GM19351 (cell line): ENCODE measurements around the gene DERA.
A peak's percentile ranks its signal among the peaks of the same experiment; 100 is the strongest.
"Not testable (repeated sequence)": the region's sequence is repeated elsewhere in the genome, so short reads cannot be mapped to it uniquely, and the experiment has no call there.

ENCODE experiments used
- ATAC-seq: cut with Tn5 transposase; IDR thresholded peaks from one replicate; pipeline ENCODE4 v1.9.1; 2021; ENCODE audit warnings: mild to moderate bottlenecking, moderate library complexity; ENCODE audit not compliant: unreplicated experiment

Gene DERA

GRCh38 chr12:15899282-15899870, 11.8 kb upstream of the DERA start:
- no peak for ATAC-seq

- ATAC-seq, result no peak
Measured at GRCh38 chr12:15904378-15904920, 6.7 kb upstream of the DERA start.

GRCh38 chr12:15910468-15910863, 666 bp upstream of the DERA start:
- no peak for ATAC-seq

GRCh38 chr12:15911931-15912330, 799 bp downstream of the DERA start:
- not testable (repeated sequence) for ATAC-seq

- not testable (repeated sequence) for ATAC-seq
Measured at GRCh38 chr12:15914131-15914530, 3.0 kb downstream of the DERA start.

- ATAC-seq, result no peak
Measured at GRCh38 chr12:15918066-15918465, 6.9 kb downstream of the DERA start.

- ATAC-seq, result no peak
Measured at GRCh38 chr12:15919418-15919817, 8.3 kb downstream of the DERA start.

- no peak for ATAC-seq
Measured at GRCh38 chr12:15924956-15925355, 13.8 kb downstream of the DERA start.

GRCh38 chr12:15928346-15928745, 17.2 kb downstream of the DERA start:
- ATAC-seq, result peak; percentile 41

- peak; percentile 41 for ATAC-seq
Measured at GRCh38 chr12:15928870-15929571, 17.9 kb downstream of the DERA start.

- ATAC-seq, result peak; percentile 66
Measured at GRCh38 chr12:15931590-15932053, 20.5 kb downstream of the DERA start.

- no peak for ATAC-seq
Measured at GRCh38 chr12:15932327-15932726, 21.2 kb downstream of the DERA start.

GRCh38 chr12:15932971-15933370, 21.8 kb downstream of the DERA start:
- ATAC-seq, result no peak

GRCh38 chr12:15933751-15934150, 22.6 kb downstream of the DERA start:
- no peak for ATAC-seq

GRCh38 chr12:15936751-15937150, 25.6 kb downstream of the DERA start:
- no peak for ATAC-seq

- ATAC-seq, result no peak
Measured at GRCh38 chr12:15937902-15938301, 26.8 kb downstream of the DERA start.

GRCh38 chr12:15939111-15939510, 28.0 kb downstream of the DERA start:
- ATAC-seq, result no peak

GRCh38 chr12:15942475-15942874, 31.3 kb downstream of the DERA start:
- no peak for ATAC-seq

GRCh38 chr12:15943519-15943918, 32.4 kb downstream of the DERA start:
- ATAC-seq, result not testable (repeated sequence)

GRCh38 chr12:15948461-15948860, 37.3 kb downstream of the DERA start:
- ATAC-seq, result not testable (repeated sequence)

- ATAC-seq, result no peak
Measured at GRCh38 chr12:15955281-15955680, 44.1 kb downstream of the DERA start.

- ATAC-seq, result no peak
Measured at GRCh38 chr12:15956010-15956409, 44.9 kb downstream of the DERA start.
